Measurements from ENCODE around the gene UTS2. TPM values are rescaled to one million over a fixed set of nuclear protein-coding genes. Genes with fewer than 3 reads are reported as not detected.

UTS2 gene
- total RNA-seq, 1 donor from 2014 or later = not detected

DNA sequence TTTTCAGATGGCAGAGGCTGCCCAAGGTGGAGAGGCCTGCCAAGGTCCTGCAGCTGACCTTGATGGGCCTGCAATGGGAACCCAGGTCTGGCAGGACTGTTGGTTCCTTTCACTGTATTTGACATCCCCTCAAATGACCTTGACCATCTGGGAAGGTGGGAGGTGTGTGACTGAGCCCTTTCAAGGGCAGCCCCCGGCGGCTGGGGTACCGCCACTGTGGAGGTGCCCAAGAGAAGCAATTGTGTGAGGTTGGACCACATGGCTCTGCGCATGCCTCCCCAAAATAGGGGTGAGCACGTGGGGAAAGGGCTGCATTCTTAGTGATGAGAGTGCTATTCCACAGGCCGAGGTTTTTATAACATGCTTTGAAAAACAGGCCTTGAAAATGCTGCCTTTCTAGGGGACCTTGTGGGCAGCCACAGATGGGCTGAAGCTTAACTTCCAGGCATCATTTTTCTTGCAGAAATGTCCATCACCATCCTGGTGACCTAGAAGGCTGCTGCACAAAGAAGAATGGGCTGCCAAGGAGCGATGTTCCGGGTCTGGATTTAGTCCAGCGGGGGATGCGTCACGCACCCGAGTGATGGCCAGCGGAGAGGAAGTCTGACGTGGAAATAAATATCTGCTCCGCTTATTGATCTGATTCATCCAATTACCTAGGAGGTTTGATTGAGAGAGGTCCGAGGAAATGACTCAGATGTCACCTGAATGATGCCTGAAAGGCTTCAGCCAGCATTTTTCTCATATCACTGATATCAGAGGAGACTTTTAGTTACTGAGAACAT, 16.5 kb upstream of the UTS2 start:
- no peak overlapping the region for H3K4me3 ChIP-seq (ENCODE audit: low read depth, low read length)
- H3K27me3 ChIP-seq (ENCODE audit: control insufficient read depth, insufficient read depth, low read length) = no peaks in the 10 kb centered on the region
- no peaks in the 10 kb centered on the region for H3K36me3 ChIP-seq (ENCODE audit: control insufficient read depth, insufficient read depth, low read length)
- no peak for DNase-seq (ENCODE audit: low read depth)
- TF ChIP-seq, protein P1, sequence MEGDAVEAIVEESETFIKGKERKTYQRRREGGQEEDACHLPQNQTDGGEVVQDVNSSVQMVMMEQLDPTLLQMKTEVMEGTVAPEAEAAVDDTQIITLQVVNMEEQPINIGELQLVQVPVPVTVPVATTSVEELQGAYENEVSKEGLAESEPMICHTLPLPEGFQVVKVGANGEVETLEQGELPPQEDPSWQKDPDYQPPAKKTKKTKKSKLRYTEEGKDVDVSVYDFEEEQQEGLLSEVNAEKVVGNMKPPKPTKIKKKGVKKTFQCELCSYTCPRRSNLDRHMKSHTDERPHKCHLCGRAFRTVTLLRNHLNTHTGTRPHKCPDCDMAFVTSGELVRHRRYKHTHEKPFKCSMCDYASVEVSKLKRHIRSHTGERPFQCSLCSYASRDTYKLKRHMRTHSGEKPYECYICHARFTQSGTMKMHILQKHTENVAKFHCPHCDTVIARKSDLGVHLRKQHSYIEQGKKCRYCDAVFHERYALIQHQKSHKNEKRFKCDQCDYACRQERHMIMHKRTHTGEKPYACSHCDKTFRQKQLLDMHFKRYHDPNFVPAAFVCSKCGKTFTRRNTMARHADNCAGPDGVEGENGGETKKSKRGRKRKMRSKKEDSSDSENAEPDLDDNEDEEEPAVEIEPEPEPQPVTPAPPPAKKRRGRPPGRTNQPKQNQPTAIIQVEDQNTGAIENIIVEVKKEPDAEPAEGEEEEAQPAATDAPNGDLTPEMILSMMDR (IDR thresholded peaks at IDR 0.05; ENCODE audit: insufficient read depth, low read length, poor library complexity, severe bottlenecking) = no peak

GRCh38 chr1:7868070-7868780, 15.4 kb upstream of the UTS2 start:
- no peak overlapping the region for H3K4me3 ChIP-seq (ENCODE audit: low read depth, low read length)
- DNase-seq (ENCODE audit: low read depth) = no peak

DNA sequence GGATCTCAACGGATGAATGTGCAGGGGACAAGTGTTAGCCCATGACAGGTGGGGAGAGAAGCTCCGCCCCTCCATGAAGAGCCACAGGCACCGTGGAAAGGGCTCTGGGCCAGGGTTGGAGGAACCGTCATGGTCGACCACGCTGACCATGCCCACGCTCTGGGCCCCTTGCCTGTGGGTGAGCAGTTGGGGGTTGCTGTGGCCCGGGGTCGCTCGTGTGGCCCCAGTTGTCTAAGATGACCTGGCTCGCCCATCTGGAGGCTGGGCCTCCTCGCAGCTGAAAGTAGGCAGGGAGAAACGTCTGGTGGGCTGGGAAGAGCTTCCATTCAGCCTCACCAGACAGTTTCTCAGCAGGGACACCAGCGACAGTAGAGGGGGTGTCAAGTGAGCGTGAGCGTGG, 13.1 kb upstream of the UTS2 start:
- Histone ChIP-seq H3K27me3 (ENCODE audit: control insufficient read depth, insufficient read depth, low read length) (no peaks in the 10 kb centered on the region), H3K4me3 (ENCODE audit: low read depth, low read length) (no peak overlapping the region), H3K36me3 (ENCODE audit: control insufficient read depth, insufficient read depth, low read length) (no peaks in the 10 kb centered on the region)
- DNase-seq (ENCODE audit: low read depth) = no peak
- TF ChIP-seq, protein P1 (IDR thresholded peaks at IDR 0.05; ENCODE audit: insufficient read depth, low read length, poor library complexity, severe bottlenecking) = no peak

More at GRCh38 chr1:7868070-7868780, 15.4 kb upstream of the UTS2 start:
- Histone ChIP-seq H3K36me3 (ENCODE audit: control insufficient read depth, insufficient read depth, low read length) (no peaks in the 10 kb centered on the region), H3K27me3 (ENCODE audit: control insufficient read depth, insufficient read depth, low read length) (no peaks in the 10 kb centered on the region)
- TF ChIP-seq, protein P1 (IDR thresholded peaks at IDR 0.05; ENCODE audit: insufficient read depth, low read length, poor library complexity, severe bottlenecking) = no peak

DNA sequence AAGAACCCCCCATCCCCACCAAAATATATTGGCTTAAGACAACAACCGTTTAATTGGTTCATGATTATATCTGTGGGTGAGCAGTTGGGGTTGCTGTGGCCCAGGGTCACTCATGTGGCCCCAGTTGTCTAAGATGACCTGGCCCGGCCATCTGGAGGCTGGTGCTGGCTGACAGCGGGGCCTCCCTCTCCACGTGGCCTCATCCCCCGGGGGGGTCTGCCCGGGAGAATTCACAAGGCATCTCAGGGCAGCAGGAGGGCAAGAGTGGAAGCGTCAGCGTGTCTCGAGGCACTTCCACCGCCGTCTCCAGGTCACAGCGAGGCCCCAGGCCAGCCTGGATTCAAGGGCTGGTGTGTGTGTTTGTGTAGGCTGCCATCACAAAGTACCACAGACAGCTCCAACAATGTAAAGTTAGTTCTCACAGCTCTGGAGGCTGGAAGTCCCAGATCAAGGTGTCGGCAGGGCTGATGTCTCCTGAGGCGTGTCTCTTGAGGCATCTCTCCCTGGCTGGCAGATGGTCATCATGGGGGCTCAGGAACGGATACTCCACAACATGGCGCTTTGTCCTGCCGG, 11.0 kb upstream of the UTS2 start:
- TF ChIP-seq, protein P1 (IDR thresholded peaks at IDR 0.05; ENCODE audit: insufficient read depth, low read length, poor library complexity, severe bottlenecking) = no peak
- Histone ChIP-seq H3K4me3 (ENCODE audit: low read depth, low read length) (no peak overlapping the region), H3K36me3 (ENCODE audit: control insufficient read depth, insufficient read depth, low read length) (no peaks in the 10 kb centered on the region), H3K27me3 (ENCODE audit: control insufficient read depth, insufficient read depth, low read length) (no peaks in the 10 kb centered on the region)
- DNase-seq (ENCODE audit: low read depth) = no peak

GRCh38 chr1:7862211-7863060, 9.6 kb upstream of the UTS2 start:
- H3K36me3 ChIP-seq (ENCODE audit: control insufficient read depth, insufficient read depth, low read length) = no peaks in the 10 kb centered on the region
- no peak for DNase-seq (ENCODE audit: low read depth)
- TF ChIP-seq, protein P1 (IDR thresholded peaks at IDR 0.05; ENCODE audit: insufficient read depth, low read length, poor library complexity, severe bottlenecking) = no peak
- no peaks in the 10 kb centered on the region for H3K27me3 ChIP-seq (ENCODE audit: control insufficient read depth, insufficient read depth, low read length)
- no peak overlapping the region for H3K4me3 ChIP-seq (ENCODE audit: low read depth, low read length)

Measured in kidney epithelial cell (primary cell).